MV-4-11 (cell line): ENCODE data around the gene STXBP5L.
"Not testable (repeated sequence)": the region's sequence is repeated elsewhere in the genome, so short reads cannot be mapped to it uniquely, and the experiment has no call there.

Experiments used
- DNase-seq: peaks from one replicate; lab custom pipeline; 2025; lab: John Stamatoyannopoulos, UW

STXBP5L gene

GRCh38 chr3:121063628-121064027 lies 155.6 kb downstream of the STXBP5L start:
- no peak for DNase-seq

- no peak for DNase-seq
Measured at GRCh38 chr3:121064121-121064520, 156.1 kb downstream of the STXBP5L start.

GRCh38 chr3:121072133-121072532 lies 164.1 kb downstream of the STXBP5L start:
- DNase-seq, result no peak

- no peak for DNase-seq
Measured at GRCh38 chr3:121073011-121073410, 165.0 kb downstream of the STXBP5L start.

GRCh38 chr3:121075191-121075590 lies 167.2 kb downstream of the STXBP5L start:
- no peak for DNase-seq

GRCh38 chr3:121078378-121079101 lies 170.5 kb downstream of the STXBP5L start:
- DNase-seq, result not testable (repeated sequence)

- DNase-seq, result no peak
Measured at GRCh38 chr3:121096953-121097352, 188.9 kb downstream of the STXBP5L start.

- DNase-seq, result not testable (repeated sequence)
Measured at GRCh38 chr3:121111086-121111485, 203.1 kb downstream of the STXBP5L start.

GRCh38 chr3:121111914-121112612 lies 204.1 kb downstream of the STXBP5L start:
- no peak for DNase-seq

GRCh38 chr3:121126033-121126706 lies 218.2 kb downstream of the STXBP5L start:
- DNase-seq, result no peak

- no peak for DNase-seq
Measured at GRCh38 chr3:121126707-121127035, 218.7 kb downstream of the STXBP5L start.

- DNase-seq, result no peak
Measured at GRCh38 chr3:121152573-121152972, 244.6 kb downstream of the STXBP5L start.

- DNase-seq, result no peak
Measured at GRCh38 chr3:121153851-121154250, 245.8 kb downstream of the STXBP5L start.

- DNase-seq, result no peak
Measured at GRCh38 chr3:121155028-121155427, 247.0 kb downstream of the STXBP5L start.

- no peak for DNase-seq
Measured at GRCh38 chr3:121165397-121165837, 257.4 kb downstream of the STXBP5L start.

- DNase-seq, result no peak
Measured at GRCh38 chr3:121167374-121168139, 259.6 kb downstream of the STXBP5L start.

GRCh38 chr3:121175083-121175482 lies 267.1 kb downstream of the STXBP5L start:
- DNase-seq, result no peak

- DNase-seq, result not testable (repeated sequence)
Measured at GRCh38 chr3:121190626-121191025, 282.6 kb downstream of the STXBP5L start.

- no peak for DNase-seq
Measured at GRCh38 chr3:121202573-121202972, 294.6 kb downstream of the STXBP5L start.

GRCh38 chr3:121223116-121223515 lies 315.1 kb downstream of the STXBP5L start:
- no peak for DNase-seq

GRCh38 chr3:121228971-121229370 lies 321.0 kb downstream of the STXBP5L start:
- DNase-seq, result peak; percentile 54

- not testable (repeated sequence) for DNase-seq
Measured at GRCh38 chr3:121230194-121230593, 322.2 kb downstream of the STXBP5L start.
